HG02610 (cell line): ENCODE results near the gene OTP.
"Not testable (repeated sequence)": the region's sequence is repeated elsewhere in the genome, so short reads cannot be mapped to it uniquely, and the experiment has no call there.

Experiments
- ATAC-seq: cut with Tn5 transposase; IDR thresholded peaks from one replicate; pipeline ENCODE4 v1.9.1; 2021; ENCODE audit warnings: mild to moderate bottlenecking, moderate library complexity; ENCODE audit not compliant: unreplicated experiment

OTP gene

DNA sequence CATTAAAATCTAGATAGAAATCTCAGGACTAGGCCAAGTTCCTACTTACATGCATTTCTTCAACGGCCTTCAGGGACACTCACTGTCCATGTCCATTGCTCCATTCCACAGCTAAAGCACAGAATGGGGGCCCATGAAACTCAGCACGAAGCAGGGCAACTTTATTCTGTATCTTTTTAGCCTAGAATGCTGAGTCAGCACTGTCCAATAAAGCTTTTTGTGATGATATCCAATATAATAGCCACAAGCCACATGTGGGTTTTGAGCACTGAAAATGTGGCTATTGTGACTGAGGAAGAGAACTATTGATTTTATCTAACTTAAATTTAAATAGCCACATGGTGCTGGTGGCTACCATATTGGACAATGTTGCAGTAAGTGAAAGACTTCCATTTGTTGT, 21.6 kb downstream of the OTP start:
- ATAC-seq, result no peak

GRCh38 chr5:77608927-77609326, 29.6 kb downstream of the OTP start:
- ATAC-seq, result not testable (repeated sequence)

GRCh38 chr5:77607324-77607723, 31.2 kb downstream of the OTP start:
- ATAC-seq, result no peak

GRCh38 chr5:77606279-77606678, 32.2 kb downstream of the OTP start:
- no peak for ATAC-seq

DNA sequence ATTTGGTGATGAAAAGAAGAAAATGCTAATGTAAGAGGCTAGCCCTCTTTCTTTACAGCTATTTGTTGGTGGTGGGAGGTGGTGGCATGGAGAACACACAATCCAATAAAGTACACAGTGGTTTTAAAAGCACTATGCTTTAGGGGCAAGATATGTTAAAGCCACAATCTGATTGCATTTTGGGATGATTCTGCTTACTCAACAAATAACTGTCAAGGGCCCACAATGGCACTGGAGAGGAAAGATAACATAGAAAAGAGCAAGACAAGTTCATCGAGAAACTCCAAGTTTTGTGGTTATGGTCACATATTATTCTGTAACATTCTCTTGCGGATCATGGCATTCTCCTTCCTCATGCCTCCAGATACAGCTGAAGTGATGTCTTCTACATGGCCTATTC, 38.8 kb downstream of the OTP start:
- ATAC-seq, result no peak

GRCh38 chr5:77590347-77590746, 48.2 kb downstream of the OTP start:
- peak; percentile 91 for ATAC-seq

- ATAC-seq, result no peak
Observed at GRCh38 chr5:77588175-77588574, 50.3 kb downstream of the OTP start.

GRCh38 chr5:77586101-77586500, 52.4 kb downstream of the OTP start:
- ATAC-seq, result no peak

- not testable (repeated sequence) for ATAC-seq
Observed at GRCh38 chr5:77582143-77582542, 56.4 kb downstream of the OTP start.
